SK-N-SH (cell line): ENCODE results near the gene SARDH.
A peak's percentile ranks its signal among the peaks of the same experiment; 100 is the strongest.

Experiments
- CTCF ChIP-seq: fragments of 200-600 bp; sonication (generic); IDR thresholded peaks from 2 replicates; pipeline ENCODE4 v1.6.1; 2017; ENCODE audit warnings: antibody characterized with exemption, mild to moderate bottlenecking, moderate library complexity
- EZH2phosphoT487 ChIP-seq: fragments of 200-600 bp; sonication (generic); IDR thresholded peaks from 2 replicates; pipeline ENCODE4 v1.6.1; 2017; ENCODE audit warnings: low read depth, mixed run types, mild to moderate bottlenecking, antibody characterized with exemption, moderate library complexity, borderline replicate concordance
- GABPA ChIP-seq: IDR thresholded peaks from 2 replicates; pipeline ENCODE4 v1.4.0; 2012; ENCODE audit warnings: low read depth, mild to moderate bottlenecking
- JUND ChIP-seq: IDR thresholded peaks from 2 replicates; pipeline ENCODE4 v1.4.0; 2012
- TEAD4 ChIP-seq: IDR thresholded peaks from 2 replicates; pipeline ENCODE4 v1.4.0; 2012; ENCODE audit warnings: mild to moderate bottlenecking, borderline replicate concordance; ENCODE audit not compliant: insufficient read depth
- USF2 ChIP-seq: fragments of 150-350 bp; IDR thresholded peaks from 2 replicates; pipeline ENCODE4 v1.6.1; 2017; ENCODE audit warnings: antibody characterized with exemption, low read length, low read depth, borderline replicate concordance

- TF ChIP-seq CTCF: peak; percentile 92
- no peak for TF ChIP-seq EZH2phosphoT487
- no peak for TF ChIP-seq JUND
- no peak for TF ChIP-seq TEAD4
- no peak for TF ChIP-seq USF2
- TF ChIP-seq GABPA: no peak
Observed at GRCh38 chr9:133742849-133743444, 4.8 kb upstream of the SARDH start.
